Esophagus muscularis mucosa (tissue), 4 donors: Measurements from ENCODE around the gene USP17L10.
"Not testable (repeated sequence)": the region's sequence is repeated elsewhere in the genome, so short reads cannot be mapped to it uniquely, and the experiment has no call there.

Experiments
- CTCF ChIP-seq, 3 experiments: fragments of 200-600 bp in 2 of 3; fragments of 450-650 bp in 1 of 3; sonication (generic) in 2 of 3; IDR thresholded peaks; one replicate each; pipeline ENCODE4 v1.5.1; 2017 to 2019; ENCODE audit warnings: antibody characterized with exemption in 3 of 3, mild to moderate bottlenecking in 2 of 3, moderate library complexity in 1 of 3
- EP300 ChIP-seq: sonication (generic); formaldehyde crosslinking; IDR thresholded peaks from one replicate; pipeline ENCODE4 v1.6.1; 2017; ENCODE audit warnings: antibody characterized with exemption
- POLR2A ChIP-seq: fragments of 450-650 bp; IDR thresholded peaks from one replicate; pipeline ENCODE4 v1.6.1; 2017; ENCODE audit warnings: antibody characterized with exemption, moderate library complexity, mild to moderate bottlenecking, low read depth
- POLR2AphosphoS5 ChIP-seq, 2 donors: sonication (generic); formaldehyde crosslinking; IDR thresholded peaks; one replicate each; pipeline ENCODE4 v1.6.1; 2017; ENCODE audit warnings: antibody characterized with exemption in 2 of 2

- TF ChIP-seq POLR2A; CTCF (IDR thresholded peaks at IDR 0.05); EP300; POLR2AphosphoS5 (IDR thresholded peaks at IDR 0.05): not testable (repeated sequence)
These were observed 9.4 kb downstream of the USP17L10 start, which contains the start of gene USP17L12 for GRCh38 chr4:9219852-9220251.
